Gastrocnemius medialis (tissue), 4 donors: Measurements from ENCODE around the gene AFF3.

Experiments used
- POLR2A ChIP-seq, 2 donors: fragments of 450-650 bp; IDR thresholded peaks; one replicate each; pipeline ENCODE4 v1.6.1; 2017; ENCODE audit warnings: antibody characterized with exemption in 2 of 2, mild to moderate bottlenecking in 2 of 2, moderate library complexity in 2 of 2
- TF ChIP-seq, protein P1 (sequence below), 5 experiments: fragments of 450-650 bp in 3 of 5; fragments of 200-600 bp in 2 of 5; sonication (generic) in 2 of 5; IDR thresholded peaks in 4 of 5; conservative IDR thresholded peaks in 1 of 5; 1 replicate in 4 of 5; 2 replicates in 1 of 5; pipeline ENCODE4 v1.5.1; 2016 to 2019; ENCODE audit warnings: antibody characterized with exemption in 5 of 5, mild to moderate bottlenecking in 3 of 5, moderate library complexity in 3 of 5

DNA sequence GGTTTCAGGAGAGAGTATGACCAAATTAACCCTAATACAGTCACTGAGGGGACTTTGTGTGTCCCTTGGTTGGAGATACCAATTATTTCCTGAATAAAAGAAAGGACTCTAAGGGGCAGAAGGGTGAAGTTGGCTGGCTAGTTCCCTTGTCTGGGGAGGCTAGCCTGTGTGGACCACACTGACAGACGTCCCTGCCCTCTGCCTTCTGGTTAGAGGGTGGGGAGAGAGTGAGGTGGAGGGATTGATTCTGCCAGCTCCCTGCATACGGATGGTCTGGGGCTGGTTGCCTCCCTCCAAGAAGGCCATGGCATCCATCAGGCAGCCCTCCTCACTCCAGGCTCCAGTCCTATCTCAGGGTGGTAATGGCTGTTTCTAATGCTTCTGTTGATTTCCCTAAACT is 37.4 kb upstream of the AFF3 start:
- TF ChIP-seq, protein P1, sequence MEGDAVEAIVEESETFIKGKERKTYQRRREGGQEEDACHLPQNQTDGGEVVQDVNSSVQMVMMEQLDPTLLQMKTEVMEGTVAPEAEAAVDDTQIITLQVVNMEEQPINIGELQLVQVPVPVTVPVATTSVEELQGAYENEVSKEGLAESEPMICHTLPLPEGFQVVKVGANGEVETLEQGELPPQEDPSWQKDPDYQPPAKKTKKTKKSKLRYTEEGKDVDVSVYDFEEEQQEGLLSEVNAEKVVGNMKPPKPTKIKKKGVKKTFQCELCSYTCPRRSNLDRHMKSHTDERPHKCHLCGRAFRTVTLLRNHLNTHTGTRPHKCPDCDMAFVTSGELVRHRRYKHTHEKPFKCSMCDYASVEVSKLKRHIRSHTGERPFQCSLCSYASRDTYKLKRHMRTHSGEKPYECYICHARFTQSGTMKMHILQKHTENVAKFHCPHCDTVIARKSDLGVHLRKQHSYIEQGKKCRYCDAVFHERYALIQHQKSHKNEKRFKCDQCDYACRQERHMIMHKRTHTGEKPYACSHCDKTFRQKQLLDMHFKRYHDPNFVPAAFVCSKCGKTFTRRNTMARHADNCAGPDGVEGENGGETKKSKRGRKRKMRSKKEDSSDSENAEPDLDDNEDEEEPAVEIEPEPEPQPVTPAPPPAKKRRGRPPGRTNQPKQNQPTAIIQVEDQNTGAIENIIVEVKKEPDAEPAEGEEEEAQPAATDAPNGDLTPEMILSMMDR (IDR thresholded peaks at IDR 0.05 in 4 of 5, conservative IDR thresholded peaks at IDR 0.05 in 1 of 5) = no peak
- TF ChIP-seq POLR2A (IDR thresholded peaks at IDR 0.05) = no peak
